ENCODE measurements around the gene LRRC4C. TPM values are rescaled to one million over a fixed set of nuclear protein-coding genes. Genes with fewer than 3 reads are reported as not detected.

The LRRC4C gene
- total RNA-seq, 1 experiment from 2014 or later, result not detected

DNA sequence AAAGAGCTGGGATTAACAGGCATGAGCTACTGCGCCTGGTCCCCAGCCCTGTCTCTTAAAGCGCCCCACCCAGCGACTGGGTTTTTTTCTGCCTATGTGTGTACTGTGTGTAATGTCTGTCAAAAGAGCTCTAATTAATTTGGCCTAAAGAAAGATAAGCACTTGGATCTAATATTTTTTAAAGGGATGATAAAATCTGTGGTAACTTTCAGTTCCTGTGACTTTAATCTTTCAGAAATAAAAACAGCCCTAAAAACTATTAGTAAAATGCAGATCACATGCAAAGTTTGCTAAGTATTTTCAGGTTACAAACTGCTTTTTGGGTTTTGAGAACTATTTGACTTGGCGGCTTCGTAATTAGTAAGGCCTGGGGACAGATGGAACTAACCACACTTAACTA lies 1358.7 kb downstream of the LRRC4C start:
- BruUV-seq (replicated peaks), result no TSS peak
- Histone ChIP-seq H3K9me2 (replicated peaks; ENCODE audit: low read length) (no peaks in the 10 kb centered on the region), H4K20me1 (ENCODE audit: low read length) (no peaks in the 10 kb centered on the region), H3K9me3 (ENCODE audit: low read length) (no peaks in the 10 kb centered on the region), H3K9ac (ENCODE audit: low read length) (no peak overlapping the region), H3K4me1 (ENCODE audit: insufficient read depth, low read length) (no peaks in the 10 kb centered on the region), H3K79me2 (ENCODE audit: low read length) (no peaks in the 10 kb centered on the region), H3K27me3 (ENCODE audit: low read length) (no peaks in the 10 kb centered on the region), H3K4me3 (ENCODE audit: low read length) (no peak overlapping the region), H3K36me3 (ENCODE audit: low read depth, low read length) (no peaks in the 10 kb centered on the region), H3F3A (ENCODE audit: low read length, unreplicated experiment) (no peaks in the 10 kb centered on the region), H3K4me2 (ENCODE audit: low read length) (no peak overlapping the region), H2AFZ (ENCODE audit: low read length) (no peak overlapping the region), H3K27ac (ENCODE audit: low read length) (no peak overlapping the region)
- DNase-seq (no peak), ATAC-seq (no peak)
- TF ChIP-seq EZH2phosphoT487 (IDR thresholded peaks at IDR 0.05; ENCODE audit: borderline replicate concordance, low read length), result no peak
- TF ChIP-seq EZH2 (IDR thresholded peaks at IDR 0.05; ENCODE audit: low read length, unreplicated experiment), result no peak
- TF ChIP-seq, protein P1, sequence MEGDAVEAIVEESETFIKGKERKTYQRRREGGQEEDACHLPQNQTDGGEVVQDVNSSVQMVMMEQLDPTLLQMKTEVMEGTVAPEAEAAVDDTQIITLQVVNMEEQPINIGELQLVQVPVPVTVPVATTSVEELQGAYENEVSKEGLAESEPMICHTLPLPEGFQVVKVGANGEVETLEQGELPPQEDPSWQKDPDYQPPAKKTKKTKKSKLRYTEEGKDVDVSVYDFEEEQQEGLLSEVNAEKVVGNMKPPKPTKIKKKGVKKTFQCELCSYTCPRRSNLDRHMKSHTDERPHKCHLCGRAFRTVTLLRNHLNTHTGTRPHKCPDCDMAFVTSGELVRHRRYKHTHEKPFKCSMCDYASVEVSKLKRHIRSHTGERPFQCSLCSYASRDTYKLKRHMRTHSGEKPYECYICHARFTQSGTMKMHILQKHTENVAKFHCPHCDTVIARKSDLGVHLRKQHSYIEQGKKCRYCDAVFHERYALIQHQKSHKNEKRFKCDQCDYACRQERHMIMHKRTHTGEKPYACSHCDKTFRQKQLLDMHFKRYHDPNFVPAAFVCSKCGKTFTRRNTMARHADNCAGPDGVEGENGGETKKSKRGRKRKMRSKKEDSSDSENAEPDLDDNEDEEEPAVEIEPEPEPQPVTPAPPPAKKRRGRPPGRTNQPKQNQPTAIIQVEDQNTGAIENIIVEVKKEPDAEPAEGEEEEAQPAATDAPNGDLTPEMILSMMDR (conservative IDR thresholded peaks at IDR 0.05; ENCODE audit: low read depth, low read length), result no peak
- intact Hi-C loops (cut with micrococcal nuclease), result no loop called here
- ChIA-PET CTCF (no interaction called here), POLR2A (ENCODE audit: unreplicated experiment) (no interaction called here)

DNA sequence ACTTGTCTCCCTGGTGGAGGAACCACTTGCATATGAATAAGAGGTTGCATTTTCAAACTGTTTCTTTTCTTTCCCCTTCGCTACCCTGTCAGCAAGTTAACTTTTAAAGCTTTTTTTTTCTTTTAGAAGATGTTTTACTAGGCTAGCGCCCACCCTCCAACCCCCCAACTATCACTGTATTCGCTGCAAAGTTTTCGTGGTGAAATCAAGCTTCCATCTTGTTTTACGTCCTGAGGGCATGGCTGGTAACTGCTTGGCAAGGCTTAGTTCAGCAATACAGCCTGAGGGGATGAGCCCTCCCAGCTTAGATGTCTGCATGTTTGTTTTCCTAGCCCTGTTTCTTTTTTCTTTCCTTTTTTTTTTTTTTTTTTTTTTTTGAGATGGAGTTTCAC lies 1359.3 kb downstream of the LRRC4C start:
- DNase-seq (no peak), ATAC-seq (no peak)
- H4K20me1 ChIP-seq (ENCODE audit: low read length), result no peaks in the 10 kb centered on the region
- POLR2A ChIA-PET (ENCODE audit: unreplicated experiment), result no interaction called here
- no peak overlapping the region for H2AFZ ChIP-seq (ENCODE audit: low read length)
- no peaks in the 10 kb centered on the region for H3K9me3 ChIP-seq (ENCODE audit: low read length)
- H3K9me2 ChIP-seq (replicated peaks; ENCODE audit: low read length), result no peaks in the 10 kb centered on the region
- H3K36me3 ChIP-seq (ENCODE audit: low read depth, low read length), result no peaks in the 10 kb centered on the region
- CTCF ChIA-PET, result no interaction called here
- intact Hi-C loops (cut with micrococcal nuclease), result no loop called here
- no peaks in the 10 kb centered on the region for H3K27me3 ChIP-seq (ENCODE audit: low read length)
- H3K4me3 ChIP-seq (ENCODE audit: low read length), result no peak overlapping the region
- no peaks in the 10 kb centered on the region for H3K4me1 ChIP-seq (ENCODE audit: insufficient read depth, low read length)
- H3K27ac ChIP-seq (ENCODE audit: low read length), result no peak overlapping the region
- no peak for TF ChIP-seq EZH2phosphoT487 (IDR thresholded peaks at IDR 0.05; ENCODE audit: borderline replicate concordance, low read length)
- no peak for TF ChIP-seq EZH2 (IDR thresholded peaks at IDR 0.05; ENCODE audit: low read length, unreplicated experiment)
- TF ChIP-seq, protein P1 (conservative IDR thresholded peaks at IDR 0.05; ENCODE audit: low read depth, low read length), result no peak
- no peak overlapping the region for H3K4me2 ChIP-seq (ENCODE audit: low read length)
- H3K9ac ChIP-seq (ENCODE audit: low read length), result no peak overlapping the region
- H3F3A ChIP-seq (ENCODE audit: low read length, unreplicated experiment), result no peaks in the 10 kb centered on the region
- BruUV-seq (replicated peaks), result no TSS peak
- no peaks in the 10 kb centered on the region for H3K79me2 ChIP-seq (ENCODE audit: low read length)

DNA sequence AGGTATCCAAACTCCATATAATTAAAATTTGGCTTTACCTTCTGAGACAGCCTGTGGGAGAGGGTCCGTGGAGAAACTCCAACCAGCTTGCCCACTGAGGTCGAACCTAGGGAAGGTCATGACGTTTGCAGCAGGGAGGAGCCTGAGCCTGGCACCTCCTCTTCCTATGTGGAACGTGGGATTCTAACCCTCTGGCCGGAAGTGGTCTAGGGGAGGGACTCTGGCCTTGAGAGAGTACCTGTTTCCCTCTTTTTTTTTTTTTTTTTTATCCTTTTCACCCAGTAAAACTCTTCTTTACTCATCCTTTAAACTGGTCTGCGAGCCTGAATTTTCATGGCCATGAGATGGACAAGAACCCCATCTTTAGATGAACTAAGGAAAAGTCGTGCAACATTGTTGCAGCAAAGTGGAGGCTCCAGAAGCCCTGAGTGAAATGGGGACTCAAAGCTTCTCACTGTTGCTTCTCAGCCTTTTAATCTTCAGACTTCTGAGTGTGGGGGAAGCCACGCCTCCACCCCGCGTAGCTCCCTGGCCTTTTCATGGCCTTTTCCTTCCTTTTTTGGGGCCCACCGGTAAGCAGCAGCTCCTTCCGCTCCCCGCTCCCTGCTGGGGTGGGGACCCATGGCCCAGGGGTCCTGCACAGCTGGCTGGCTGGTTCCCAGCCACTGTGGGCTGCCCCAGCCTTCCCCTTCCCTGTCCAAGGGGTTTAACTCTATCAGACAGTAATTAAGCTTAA lies 1359.9 kb downstream of the LRRC4C start:
- H4K20me1 ChIP-seq (ENCODE audit: low read length), result no peaks in the 10 kb centered on the region
- ChIA-PET CTCF (no interaction called here), POLR2A (ENCODE audit: unreplicated experiment) (no interaction called here)
- H3K4me2 ChIP-seq (ENCODE audit: low read length), result no peak overlapping the region
- H3F3A ChIP-seq (ENCODE audit: low read length, unreplicated experiment), result no peaks in the 10 kb centered on the region
- H3K4me1 ChIP-seq (ENCODE audit: insufficient read depth, low read length), result no peaks in the 10 kb centered on the region
- H3K9ac ChIP-seq (ENCODE audit: low read length), result no peak overlapping the region
- TF ChIP-seq EZH2phosphoT487 (IDR thresholded peaks at IDR 0.05; ENCODE audit: borderline replicate concordance, low read length) (no peak), EZH2 (IDR thresholded peaks at IDR 0.05; ENCODE audit: low read length, unreplicated experiment) (no peak)
- TF ChIP-seq, protein P1 (conservative IDR thresholded peaks at IDR 0.05; ENCODE audit: low read depth, low read length), result no peak
- no peak overlapping the region for H3K4me3 ChIP-seq (ENCODE audit: low read length)
- H2AFZ ChIP-seq (ENCODE audit: low read length), result no peak overlapping the region
- intact Hi-C loops (cut with micrococcal nuclease), result no loop called here
- H3K27ac ChIP-seq (ENCODE audit: low read length), result no peak overlapping the region
- no peaks in the 10 kb centered on the region for H3K9me2 ChIP-seq (replicated peaks; ENCODE audit: low read length)
- ATAC-seq (no peak), DNase-seq (no peak)
- H3K36me3 ChIP-seq (ENCODE audit: low read depth, low read length), result no peaks in the 10 kb centered on the region
- no peaks in the 10 kb centered on the region for H3K27me3 ChIP-seq (ENCODE audit: low read length)
- no peaks in the 10 kb centered on the region for H3K9me3 ChIP-seq (ENCODE audit: low read length)
- no TSS peak for BruUV-seq (replicated peaks)
- H3K79me2 ChIP-seq (ENCODE audit: low read length), result no peaks in the 10 kb centered on the region
